HepG2 (cell line): ENCODE data around the gene PDSS2. TPM values are rescaled to one million over a fixed set of nuclear protein-coding genes. Genes with fewer than 3 reads are reported as not detected.

ENCODE experiments used
- ATAC-seq: fragments of 200-7000 bp; cut with Tn5 transposase; 3 replicates; pipeline ENCODE4 v1.9.1; 2020; ENCODE audit warnings: mild to moderate bottlenecking, moderate library complexity
- BruUV-seq: library from RNA; stranded (reverse); fragments of 400-500 nt; replicated peaks from 2 replicates; lab custom pipeline; 2021; lab: Mats Ljungman, UMichigan
- CTCF ChIA-PET: fragments of 300-600 bp; formaldehyde crosslinking; extraction: SDS; loops from one replicate; lab custom pipeline; 2021; ENCODE audit warnings: low total read pairs, inconsistent platforms, low intra/inter-chr PET ratio; lab: Yijun Ruan, JAX
- POLR2A ChIA-PET: fragments of 350-600 bp; sonication (Branson Sonifier 250); formaldehyde crosslinking; loops from one replicate; lab custom pipeline; 2020; ENCODE audit warnings: antibody characterized with exemption, inconsistent platforms; lab: Yijun Ruan, JAX
- DNase-seq: peaks from one replicate; pipeline ENCODE4 v3.0.0-alpha.2; 2015; ENCODE audit warnings: low spot score
- FAIRE-seq: peaks from 3 replicates; lab custom pipeline; 2011; peaks lifted over from hg19 to GRCh38; lab: Jason Lieb, UNC
- H2AFZ ChIP-seq: one replicate; pipeline ENCODE4 v1.6.1; 2011; ENCODE audit warnings: low read length, inconsistent platforms
- H3K27ac ChIP-seq: fragments of 300-600 bp; 3 replicates; pipeline ENCODE4 v1.8.0; 2011; ENCODE audit warnings: mixed run types, mild to moderate bottlenecking, mixed read lengths, low read length, inconsistent platforms; ENCODE audit not compliant: insufficient read depth; ENCODE audit errors: extremely low read length
- H3K27me3 ChIP-seq, 2 experiments: fragments of 200-600 bp in 1 of 2; 2 replicates in 1 of 2; 3 replicates in 1 of 2; pipeline versions ENCODE4 v1.6.0 to v1.8.0; 2011; ENCODE audit warnings: low read length in 2 of 2, mild to moderate bottlenecking in 2 of 2, moderate library complexity in 2 of 2, inconsistent platforms in 1 of 2; ENCODE audit not compliant: insufficient read depth in 2 of 2, control insufficient read depth in 1 of 2
- H3K36me3 ChIP-seq, 2 experiments: fragments of 200-600 bp in 1 of 2; replicated peaks in 1 of 2; 2 replicates in 1 of 2; 3 replicates in 1 of 2; pipeline versions ENCODE4 v1.5.1 to v1.8.0; 2011; ENCODE audit warnings: low read length in 2 of 2, inconsistent platforms in 1 of 2; ENCODE audit not compliant: insufficient read depth in 2 of 2, control insufficient read depth in 1 of 2
- H3K4me1 ChIP-seq: 2 replicates; pipeline ENCODE4 v1.5.1; 2012; ENCODE audit warnings: low read length, inconsistent platforms; ENCODE audit not compliant: insufficient read depth
- H3K4me2 ChIP-seq: 2 replicates; pipeline ENCODE4 v1.6.0; 2011; ENCODE audit warnings: low read depth, low read length, inconsistent platforms
- H3K4me3 ChIP-seq, 3 experiments: fragments of 200-600 bp in 1 of 3; sonication (generic), shearing (Covaris generic) in 1 of 3; replicated peaks in 1 of 3; 2 replicates each; pipeline ENCODE4 v1.5.1; 2011 to 2016; ENCODE audit warnings: low read length in 3 of 3, inconsistent platforms in 2 of 3, low read depth in 2 of 3, mild to moderate bottlenecking in 2 of 3, control low read depth in 1 of 3, mixed read lengths in 1 of 3; ENCODE audit not compliant: insufficient read depth in 1 of 3
- H3K79me2 ChIP-seq: one replicate; pipeline ENCODE4 v1.6.1; 2011; ENCODE audit warnings: low read length, inconsistent platforms; ENCODE audit not compliant: insufficient read depth
- H3K9ac ChIP-seq: 2 replicates; pipeline ENCODE4 v1.6.0; 2011; ENCODE audit warnings: mild to moderate bottlenecking, low read depth, low read length, inconsistent platforms; ENCODE audit not compliant: insufficient read depth
- H3K9me3 ChIP-seq: 2 replicates; pipeline ENCODE4 v1.5.1; 2012; ENCODE audit warnings: mild to moderate bottlenecking, low read length
- H4K20me1 ChIP-seq: 2 replicates; pipeline ENCODE4 v1.6.0; 2011; ENCODE audit warnings: inconsistent platforms, mild to moderate bottlenecking, low read length, moderate library complexity; ENCODE audit not compliant: insufficient read depth
- BCL6 ChIP-seq: IDR thresholded peaks from 2 replicates; pipeline ENCODE4 v1.6.1; 2016; ENCODE audit warnings: missing genetic modification reagents, missing compliant biosample characterization
- CREM ChIP-seq, 2 experiments: sonication (generic) in 1 of 2; formaldehyde crosslinking in 1 of 2; IDR thresholded peaks; 2 replicates each; pipeline versions ENCODE4 v1.4.0 to v1.6.1; 2016 to 2020; ENCODE audit warnings: antibody characterized with exemption in 1 of 2, mild to moderate bottlenecking in 1 of 2, missing genetic modification reagents in 1 of 2
- FOXA1 ChIP-seq, 2 experiments: fragments of 450-650 bp in 1 of 2; sonication (generic) in 1 of 2; formaldehyde crosslinking in 1 of 2; IDR thresholded peaks; 2 replicates each; pipeline versions ENCODE4 v1.4.0 to v1.6.1; 2016 to 2020; ENCODE audit warnings: missing genetic modification reagents in 1 of 2
- GLI4 ChIP-seq: sonication (generic); formaldehyde crosslinking; IDR thresholded peaks from 2 replicates; pipeline ENCODE4 v1.5.1; 2020; ENCODE audit warnings: missing genetic modification reagents, mild to moderate bottlenecking, moderate library complexity, borderline replicate concordance
- IKZF4 ChIP-seq: sonication (generic); formaldehyde crosslinking; IDR thresholded peaks from 2 replicates; pipeline ENCODE4 v1.5.1; 2020; ENCODE audit warnings: borderline replicate concordance, mild to moderate bottlenecking, low read depth, missing genetic modification reagents; ENCODE audit errors: not compliant biosample characterization
- KIAA2018 ChIP-seq: sonication (generic); formaldehyde crosslinking; IDR thresholded peaks from 2 replicates; pipeline ENCODE4 v1.5.0; 2020; ENCODE audit warnings: mild to moderate bottlenecking, missing genetic modification reagents, borderline replicate concordance
- TCF7 ChIP-seq: sonication (generic); IDR thresholded peaks from 2 replicates; pipeline ENCODE4 v1.6.1; 2016; ENCODE audit warnings: antibody characterized with exemption, low read depth
- THAP11 ChIP-seq: IDR thresholded peaks from 2 replicates; pipeline ENCODE4 v1.6.1; 2016; ENCODE audit warnings: missing biosample characterization, missing genetic modification reagents
- ZNF24 ChIP-seq: fragments of 450-650 bp; IDR thresholded peaks from 2 replicates; pipeline ENCODE4 v1.6.1; 2017; ENCODE audit warnings: antibody characterized with exemption, mild to moderate bottlenecking
- ZNF530 ChIP-seq: sonication (generic); formaldehyde crosslinking; IDR thresholded peaks from 2 replicates; pipeline ENCODE4 v1.5.0; 2020; ENCODE audit warnings: low read depth, mild to moderate bottlenecking, missing genetic modification reagents
- ZNF546 ChIP-seq: sonication (generic); formaldehyde crosslinking; conservative IDR thresholded peaks from 2 replicates; pipeline ENCODE4 v1.8.1; 2023; ENCODE audit warnings: mild to moderate bottlenecking, missing genetic modification reagents
- ZXDC ChIP-seq: sonication (generic); formaldehyde crosslinking; IDR thresholded peaks from 2 replicates; pipeline ENCODE4 v1.5.0; 2020; ENCODE audit warnings: mild to moderate bottlenecking, missing genetic modification reagents
- WGBS: methylation state at CpG from one replicate; pipeline ENCODE4 v1.1.6; 2017; ENCODE audit warnings: low lambda C conversion rate; 5-methylcytosine and 5-hydroxymethylcytosine counted together
- in situ Hi-C: cut with HindIII; loops from 2 replicates; pipeline ENCODE4 v1.10.0; 2017; ENCODE audit warnings: low pct_unique_long_range_greater_than_20kb; ENCODE audit not compliant: extremely low pct_ligation_motif_present
- intact Hi-C: fragments of 100-400 bp; cut with micrococcal nuclease; formaldehyde crosslinking; loops from one replicate; pipeline ENCODE4 v1.10.0; 2022; ENCODE audit not compliant: unreplicated experiment
- polyA plus RNA-seq, 8 experiments: library from polyadenylated mRNA; depleted of rRNA in 3 of 8; stranded (reverse) in 7 of 8; unstranded in 1 of 8; fragments of >200 nt; fragmentation: Illumina TruSeq in 4 of 8; extraction: Trizol in 4 of 8; gene quantifications; 2 replicates each; pipeline versions ENCODE4 v1.2.1 to v1.2.3, GENCODE V29; 2011 to 2016; ENCODE audit warnings: low read depth in 4 of 8, missing spikeins in 1 of 8, mixed read lengths in 1 of 8; ENCODE audit not compliant: insufficient read depth in 1 of 8
- total RNA-seq, 5 experiments: library from RNA; depleted of rRNA; stranded (reverse); fragments of >200 nt; fragmentation: Illumina TruSeq; extraction: Trizol; gene quantifications; 2 replicates each; pipeline ENCODE4 v1.2.3, GENCODE V29; 2016; ENCODE audit warnings: low read depth in 1 of 5

The PDSS2 gene
- total and polyA plus RNA-seq, 2 of the 13 experiments (the other 11 are each of a cell fraction or from before 2014, with no cell fraction given): 16.2 to 17.0 TPM

GRCh38 chr6:107292715-107293271 lies 166.6 kb downstream of the PDSS2 start (continued):
- TF ChIP-seq ZXDC (CRISPR knock-in tag) (no peak), ZNF530 (CRISPR knock-in tag) (no peak), IKZF4 (CRISPR knock-in tag) (no peak)

GRCh38 chr6:107290491-107290890 lies 168.9 kb downstream of the PDSS2 start:
- in situ Hi-C loops (no loop called here), intact Hi-C loops (no loop called here)
- H3K9ac ChIP-seq: no peak overlapping the region
- DNase-seq (no peak), ATAC-seq (no peak), FAIRE-seq (no peak)
- BruUV-seq: no TSS peak
- H3K27ac ChIP-seq: no peak overlapping the region
- 94% methylated on average over 3 of the region's 3 CpGs for WGBS
- no peaks in the 10 kb centered on the region for H4K20me1 ChIP-seq
- H3K9me3 ChIP-seq: no peaks in the 10 kb centered on the region
- H3K79me2 ChIP-seq: no peaks in the 10 kb centered on the region
- H3K4me2 ChIP-seq: no peak overlapping the region
- no peaks in the 10 kb centered on the region for H3K36me3 ChIP-seq
- no peaks in the 10 kb centered on the region for H3K27me3 ChIP-seq
- no peaks in the 10 kb centered on the region; the same call in 1 of the 2 replicates for H3K4me1 ChIP-seq
- H3K4me3 ChIP-seq: no peak overlapping the region
- ChIA-PET CTCF (no interaction called here), POLR2A (no interaction called here)
- H2AFZ ChIP-seq: no peak overlapping the region
- TF ChIP-seq ZNF24: no peak
- no peak for TF ChIP-seq BCL6 (CRISPR knock-in tag)
- no peak for TF ChIP-seq TCF7
- TF ChIP-seq CREM (IDR thresholded peaks at IDR 0.05): no peak
- no peak for TF ChIP-seq CREM (CRISPR knock-in tag; IDR thresholded peaks at IDR 0.05)
- no peak for TF ChIP-seq KIAA2018 (CRISPR knock-in tag)
- no peak for TF ChIP-seq GLI4 (CRISPR knock-in tag)
- no peak for TF ChIP-seq ZNF546
- TF ChIP-seq THAP11: no peak
- no peak for TF ChIP-seq FOXA1 (IDR thresholded peaks at IDR 0.05)
- TF ChIP-seq FOXA1 (CRISPR knock-in tag; IDR thresholded peaks at IDR 0.05): no peak
